Measurements from ENCODE around the gene KCNN3.

Gene KCNN3

DNA sequence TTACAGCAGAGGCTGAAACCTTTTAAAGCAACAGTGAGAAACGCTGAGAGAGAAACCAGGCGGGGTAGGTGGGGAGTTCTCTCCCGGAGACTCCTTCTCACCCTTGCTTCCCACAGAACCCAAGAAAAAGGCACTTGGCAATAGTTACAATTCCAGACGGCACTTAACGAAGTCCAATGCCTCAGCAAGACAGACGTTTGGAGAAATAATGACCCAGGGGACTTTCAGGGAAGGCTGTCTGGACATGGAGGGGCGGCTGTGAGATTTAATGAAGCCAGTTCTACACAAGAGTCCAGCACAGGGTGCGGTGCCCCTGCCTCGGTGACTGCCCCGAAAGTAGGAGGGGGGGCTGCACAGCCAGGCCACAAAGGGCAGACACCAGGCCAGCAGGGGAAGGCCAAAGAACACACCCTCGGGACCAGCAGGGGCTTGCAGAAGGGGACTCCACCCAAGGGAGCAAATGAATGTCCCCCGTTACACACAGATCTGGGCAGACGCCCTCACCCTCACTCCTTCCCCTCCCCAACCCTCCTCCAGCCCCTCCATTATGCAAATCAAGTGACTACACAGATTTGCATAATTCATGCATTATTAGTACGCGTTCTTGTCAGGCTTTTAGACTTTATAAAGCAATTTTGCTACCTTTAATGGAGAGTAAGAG, 26.3 kb downstream of the KCNN3 start:
- no peak for DNase-seq (ENCODE audit: low read depth)
- no peak for TF ChIP-seq POLR2A (IDR thresholded peaks at IDR 0.05; ENCODE audit: extremely low read depth, insufficient read length)
- TF ChIP-seq, protein P1, sequence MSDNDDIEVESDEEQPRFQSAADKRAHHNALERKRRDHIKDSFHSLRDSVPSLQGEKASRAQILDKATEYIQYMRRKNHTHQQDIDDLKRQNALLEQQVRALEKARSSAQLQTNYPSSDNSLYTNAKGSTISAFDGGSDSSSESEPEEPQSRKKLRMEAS (IDR thresholded peaks at IDR 0.05; ENCODE audit: low read depth, low read length): no peak
- no peak for TF ChIP-seq MYC (IDR thresholded peaks at IDR 0.05; ENCODE audit: low read depth, low read length)
- TF ChIP-seq, protein P2, sequence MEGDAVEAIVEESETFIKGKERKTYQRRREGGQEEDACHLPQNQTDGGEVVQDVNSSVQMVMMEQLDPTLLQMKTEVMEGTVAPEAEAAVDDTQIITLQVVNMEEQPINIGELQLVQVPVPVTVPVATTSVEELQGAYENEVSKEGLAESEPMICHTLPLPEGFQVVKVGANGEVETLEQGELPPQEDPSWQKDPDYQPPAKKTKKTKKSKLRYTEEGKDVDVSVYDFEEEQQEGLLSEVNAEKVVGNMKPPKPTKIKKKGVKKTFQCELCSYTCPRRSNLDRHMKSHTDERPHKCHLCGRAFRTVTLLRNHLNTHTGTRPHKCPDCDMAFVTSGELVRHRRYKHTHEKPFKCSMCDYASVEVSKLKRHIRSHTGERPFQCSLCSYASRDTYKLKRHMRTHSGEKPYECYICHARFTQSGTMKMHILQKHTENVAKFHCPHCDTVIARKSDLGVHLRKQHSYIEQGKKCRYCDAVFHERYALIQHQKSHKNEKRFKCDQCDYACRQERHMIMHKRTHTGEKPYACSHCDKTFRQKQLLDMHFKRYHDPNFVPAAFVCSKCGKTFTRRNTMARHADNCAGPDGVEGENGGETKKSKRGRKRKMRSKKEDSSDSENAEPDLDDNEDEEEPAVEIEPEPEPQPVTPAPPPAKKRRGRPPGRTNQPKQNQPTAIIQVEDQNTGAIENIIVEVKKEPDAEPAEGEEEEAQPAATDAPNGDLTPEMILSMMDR (IDR thresholded peaks at IDR 0.05; ENCODE audit: low read depth, low read length): no peak
- no peak overlapping the region for H3K4me3 ChIP-seq (ENCODE audit: low read depth, low read length)

DNA sequence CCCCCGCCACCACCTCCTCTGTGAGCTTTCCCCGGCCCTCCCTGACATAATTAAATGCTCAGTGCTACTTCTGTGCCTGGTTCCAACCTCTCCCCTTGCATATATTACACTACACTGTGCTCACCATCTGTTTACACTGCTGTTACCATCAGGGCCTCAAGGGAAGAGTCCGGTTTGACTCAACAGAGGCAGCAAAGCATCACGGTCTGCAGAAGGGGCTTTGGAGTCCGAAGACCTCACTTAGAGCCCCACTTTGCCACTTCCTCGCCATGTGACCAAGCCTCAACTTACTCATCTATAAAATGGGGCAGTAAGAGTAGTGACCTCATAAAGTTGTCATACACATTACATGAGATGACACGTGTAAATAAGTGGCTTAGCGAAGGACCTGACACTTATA, 27.4 kb downstream of the KCNN3 start:
- H3K4me3 ChIP-seq (ENCODE audit: low read depth, low read length): no peak overlapping the region
- DNase-seq (ENCODE audit: low read depth): no peak
- no peak for TF ChIP-seq MYC (IDR thresholded peaks at IDR 0.05; ENCODE audit: low read depth, low read length)
- TF ChIP-seq POLR2A (IDR thresholded peaks at IDR 0.05; ENCODE audit: extremely low read depth, insufficient read length): no peak
- TF ChIP-seq, protein P1 (IDR thresholded peaks at IDR 0.05; ENCODE audit: low read depth, low read length): no peak
- TF ChIP-seq, protein P2 (IDR thresholded peaks at IDR 0.05; ENCODE audit: low read depth, low read length): no peak

DNA sequence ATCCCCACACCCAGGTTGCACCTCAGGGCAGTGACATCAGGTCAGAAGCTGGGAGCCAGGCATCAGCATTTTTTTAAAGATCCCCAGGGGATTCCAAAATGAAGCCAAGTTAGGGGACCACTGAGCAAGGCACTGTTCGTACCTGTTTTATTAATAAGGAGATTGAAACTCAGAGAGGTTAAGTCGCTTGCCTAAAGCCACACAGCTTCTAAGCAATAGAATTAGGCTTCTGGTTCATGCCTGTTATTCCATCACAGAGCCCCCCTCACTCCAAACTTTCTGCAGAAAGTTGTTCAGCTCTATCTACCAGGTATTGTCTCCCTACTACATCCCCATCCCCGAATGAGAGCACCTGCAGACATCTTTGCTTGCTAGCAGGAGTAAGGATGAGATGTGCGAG, 28.7 kb downstream of the KCNN3 start:
- no peak for TF ChIP-seq POLR2A (IDR thresholded peaks at IDR 0.05; ENCODE audit: extremely low read depth, insufficient read length)
- TF ChIP-seq, protein P1 (IDR thresholded peaks at IDR 0.05; ENCODE audit: low read depth, low read length): no peak
- TF ChIP-seq, protein P2 (IDR thresholded peaks at IDR 0.05; ENCODE audit: low read depth, low read length): no peak
- TF ChIP-seq MYC (IDR thresholded peaks at IDR 0.05; ENCODE audit: low read depth, low read length): no peak
- H3K4me3 ChIP-seq (ENCODE audit: low read depth, low read length): no peak overlapping the region
- no peak for DNase-seq (ENCODE audit: low read depth)

DNA sequence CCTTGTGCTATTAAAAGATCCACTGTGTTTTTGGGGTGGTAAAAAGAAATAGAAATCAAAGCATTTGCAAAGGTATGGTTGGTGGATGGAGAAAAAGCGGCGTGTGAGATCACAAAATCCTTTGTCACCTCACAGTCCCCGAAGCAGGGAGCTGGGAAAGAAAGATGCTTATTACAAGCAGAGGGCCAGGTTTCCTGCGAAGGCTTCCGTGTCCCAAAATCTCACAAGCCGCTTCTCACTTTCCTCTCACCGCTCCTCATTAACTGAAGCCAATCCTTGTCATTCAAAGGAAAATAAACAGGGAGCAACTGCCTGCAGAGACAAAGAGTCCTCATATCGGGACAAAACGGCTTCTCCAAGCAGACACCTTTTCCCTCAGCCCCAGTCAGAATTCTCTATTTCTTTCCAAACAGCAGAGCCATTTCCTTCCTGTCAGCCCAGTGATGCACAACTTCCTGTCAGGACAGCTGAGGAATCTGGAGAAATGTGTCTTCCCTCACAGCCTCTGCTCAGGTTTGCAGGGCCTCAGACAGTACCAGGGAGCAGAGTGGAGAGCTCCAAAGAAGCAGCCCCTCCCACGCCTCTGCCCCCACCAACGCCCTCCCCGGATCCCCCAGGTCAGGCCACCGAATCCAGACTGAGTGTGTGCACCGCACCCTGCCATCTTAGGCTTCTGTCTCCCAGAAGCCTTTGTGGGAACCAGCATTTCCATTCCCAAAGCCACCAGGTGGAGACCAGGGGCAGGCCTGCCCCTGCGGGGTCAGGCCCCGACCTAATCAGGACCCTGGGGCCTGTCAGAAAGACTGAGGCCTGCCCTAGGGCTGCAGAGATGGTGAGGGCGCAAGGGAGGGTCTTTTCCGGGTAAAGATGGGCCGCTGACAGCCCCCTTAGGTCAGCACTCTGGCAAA, 29.6 kb downstream of the KCNN3 start:
- DNase-seq (ENCODE audit: low read depth): no peak
- H3K4me3 ChIP-seq (ENCODE audit: low read depth, low read length): no peak overlapping the region
- TF ChIP-seq POLR2A (IDR thresholded peaks at IDR 0.05; ENCODE audit: extremely low read depth, insufficient read length) (no peak), MYC (IDR thresholded peaks at IDR 0.05; ENCODE audit: low read depth, low read length) (no peak)
- TF ChIP-seq, protein P1 (IDR thresholded peaks at IDR 0.05; ENCODE audit: low read depth, low read length): no peak
- TF ChIP-seq, protein P2 (IDR thresholded peaks at IDR 0.05; ENCODE audit: low read depth, low read length): no peak

DNA sequence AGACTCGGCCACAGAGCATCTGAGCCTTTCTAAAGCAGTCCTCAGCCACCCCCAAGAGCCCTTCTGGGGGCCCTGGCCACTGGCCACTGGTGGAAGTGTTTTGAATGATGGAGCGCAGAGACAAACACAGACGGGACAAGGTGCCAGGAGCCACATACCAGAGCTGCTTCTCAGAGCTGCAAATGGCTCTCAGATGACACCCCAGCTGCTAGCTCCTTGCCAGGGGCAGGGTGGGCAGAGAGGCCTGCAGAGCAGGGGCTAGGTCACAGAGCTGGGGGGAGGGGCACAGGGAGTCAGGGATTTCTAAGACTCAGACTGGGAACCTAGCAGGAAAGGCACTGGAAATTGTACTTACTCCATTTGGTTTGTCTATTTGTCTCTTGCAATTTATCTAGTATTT, 30.4 kb downstream of the KCNN3 start:
- DNase-seq (ENCODE audit: low read depth): no peak
- H3K4me3 ChIP-seq (ENCODE audit: low read depth, low read length): no peak overlapping the region
- TF ChIP-seq, protein P1 (IDR thresholded peaks at IDR 0.05; ENCODE audit: low read depth, low read length): no peak
- no peak for TF ChIP-seq POLR2A (IDR thresholded peaks at IDR 0.05; ENCODE audit: extremely low read depth, insufficient read length)
- TF ChIP-seq MYC (IDR thresholded peaks at IDR 0.05; ENCODE audit: low read depth, low read length): no peak
- TF ChIP-seq, protein P2 (IDR thresholded peaks at IDR 0.05; ENCODE audit: low read depth, low read length): no peak
